Activated CD8-positive, alpha-beta T cell treated with anti-CD3 and anti-CD28 coated beads, Interleukin-2, amount 10 ng/mL, durations not matched to agents 7 days and 5 days (primary cell): Measurements from ENCODE around the gene GNG13. TPM values are rescaled to one million over a fixed set of nuclear protein-coding genes. Genes with fewer than 3 reads are reported as not detected.

Experiments used
- ATAC-seq: fragments of 150-1000 bp; cut with Tn5 transposase; one replicate; pipeline ENCODE4 v1.10.0; 2021; ENCODE audit warnings: moderate library complexity
- CTCF ChIA-PET: fragments of 350-600 bp; sonication (Branson Sonifier 250); formaldehyde crosslinking; loops from one replicate; lab custom pipeline; 2021; ENCODE audit warnings: antibody characterized with exemption; lab: Charles Lee
- POLR2A ChIA-PET: fragments of 350-600 bp; sonication (Branson Sonifier 250); formaldehyde crosslinking; loops from one replicate; lab custom pipeline; 2021; ENCODE audit warnings: antibody characterized with exemption; lab: Charles Lee
- DNase-seq: peaks from one replicate; pipeline ENCODE4 v3.0.0-alpha.2; 2020
- H3K27ac Mint-ChIP-seq: one replicate; pipeline ENCODE4 v1.8.0; 2021; ENCODE audit warnings: mild to moderate bottlenecking, mixed read lengths
- H3K27me3 Mint-ChIP-seq: one replicate; pipeline ENCODE4 v1.8.0; 2021; ENCODE audit warnings: low read depth, mixed read lengths
- H3K36me3 Mint-ChIP-seq: one replicate; pipeline ENCODE4 v1.8.0; 2021; ENCODE audit warnings: low read depth, mixed read lengths
- H3K4me1 Mint-ChIP-seq: one replicate; pipeline ENCODE4 v1.8.0; 2021; ENCODE audit warnings: low read depth, mixed read lengths
- H3K4me3 Mint-ChIP-seq: one replicate; pipeline ENCODE4 v1.8.0; 2021; ENCODE audit warnings: mild to moderate bottlenecking, mixed read lengths
- H3K9me3 Mint-ChIP-seq: one replicate; pipeline ENCODE4 v1.8.0; 2022; ENCODE audit warnings: mixed read lengths; ENCODE audit not compliant: insufficient read depth
- total RNA-seq, 2 experiments: library from RNA; stranded (reverse); gene quantifications; one replicate each; pipeline ENCODE4 v1.2.3, GENCODE V29; 2021

The GNG13 gene
- total RNA-seq, 2 experiments from 2014 or later, result not detected

DNA sequence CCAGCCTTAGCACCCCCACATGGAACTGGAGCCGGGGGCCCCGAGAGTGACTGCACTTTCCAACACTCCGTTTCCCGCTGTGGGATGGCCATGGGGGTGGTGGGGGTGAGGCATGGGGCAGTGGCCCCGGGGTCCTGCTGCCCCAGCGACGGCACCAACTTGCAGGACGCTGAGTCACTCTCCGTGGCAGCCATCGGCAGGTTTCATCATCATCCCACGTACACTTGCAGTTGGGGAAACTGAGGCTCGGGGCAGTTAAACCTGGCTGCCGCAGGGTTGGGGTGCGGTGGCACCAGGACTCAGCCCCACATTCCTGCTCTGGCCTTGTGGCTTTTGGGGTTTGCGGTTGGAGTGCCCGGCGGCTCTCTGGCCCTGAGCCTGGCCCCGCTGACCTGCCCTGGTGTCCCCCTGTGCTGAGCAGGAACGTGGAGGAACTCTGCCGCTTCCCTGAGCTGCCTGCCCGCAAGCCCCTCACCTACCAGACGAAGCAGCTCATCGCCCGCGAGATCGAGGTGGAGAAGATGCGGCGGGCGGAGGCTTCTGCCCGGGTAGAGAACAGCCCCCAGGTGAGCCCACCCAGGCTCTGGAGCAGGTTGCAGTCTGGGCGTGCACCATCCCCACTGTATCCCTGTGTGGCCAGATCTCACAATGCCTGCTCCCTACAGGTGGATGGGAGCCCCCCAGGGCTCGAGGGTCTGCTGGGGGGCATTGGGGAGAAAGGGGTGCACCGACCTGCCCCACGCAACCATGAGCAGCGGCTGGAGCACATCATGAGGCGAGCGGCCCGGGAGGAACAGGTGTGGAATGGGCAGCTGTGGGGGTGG lies 4.0 kb downstream of the GNG13 start:
- H3K4me3 Mint-ChIP-seq, result no peak overlapping the region
- peaks cover 8% of the 10 kb centered on the region for H3K4me1 Mint-ChIP-seq
- no peaks in the 10 kb centered on the region for H3K27me3 Mint-ChIP-seq
- no peak overlapping the region for H3K27ac Mint-ChIP-seq
- DNase-seq (no peak), ATAC-seq (no peak)
- ChIA-PET POLR2A (no interaction called here), CTCF (no interaction called here)
- H3K9me3 Mint-ChIP-seq, result no peaks in the 10 kb centered on the region
- H3K36me3 Mint-ChIP-seq, result peaks cover 22% of the 10 kb centered on the region

DNA sequence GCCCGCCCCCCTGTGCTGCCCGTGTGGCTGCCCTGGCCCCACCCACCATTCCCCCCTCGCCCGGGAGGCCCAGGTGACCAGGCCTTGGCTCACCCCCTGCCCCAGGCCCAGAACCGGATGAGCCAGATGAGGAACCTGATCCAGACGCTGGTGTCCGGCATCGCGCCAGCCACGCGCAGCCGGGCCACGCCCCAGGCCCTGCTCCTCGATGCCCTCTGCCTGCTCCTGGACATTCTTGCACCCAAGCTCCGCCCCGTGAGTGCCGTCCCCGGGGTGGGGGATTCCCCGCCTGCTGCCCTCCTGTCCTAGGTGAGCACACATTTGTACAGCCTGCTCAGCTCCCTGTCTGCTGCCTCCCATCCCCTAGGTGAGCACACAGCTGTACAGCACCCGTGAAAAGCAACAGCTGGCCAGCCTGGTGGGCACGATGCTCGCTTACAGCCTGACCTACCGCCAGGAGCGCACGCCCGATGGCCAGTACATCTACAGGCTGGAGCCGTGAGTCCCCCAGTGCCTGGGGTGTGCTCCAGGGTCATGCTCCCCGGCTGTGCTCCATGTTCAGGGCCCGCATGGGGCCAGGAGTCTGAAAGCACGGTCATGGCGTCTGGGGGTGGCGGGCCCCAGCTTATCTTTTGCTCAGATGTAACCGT lies 4.8 kb downstream of the GNG13 start:
- H3K36me3 Mint-ChIP-seq, result peaks cover 28% of the 10 kb centered on the region
- no peak overlapping the region for H3K27ac Mint-ChIP-seq
- DNase-seq (no peak), ATAC-seq (no peak)
- no peaks in the 10 kb centered on the region for H3K27me3 Mint-ChIP-seq
- ChIA-PET CTCF (no interaction called here), POLR2A (no interaction called here)
- H3K4me1 Mint-ChIP-seq, result peaks cover 10% of the 10 kb centered on the region
- H3K4me3 Mint-ChIP-seq, result no peak overlapping the region
- H3K9me3 Mint-ChIP-seq, result no peaks in the 10 kb centered on the region

DNA sequence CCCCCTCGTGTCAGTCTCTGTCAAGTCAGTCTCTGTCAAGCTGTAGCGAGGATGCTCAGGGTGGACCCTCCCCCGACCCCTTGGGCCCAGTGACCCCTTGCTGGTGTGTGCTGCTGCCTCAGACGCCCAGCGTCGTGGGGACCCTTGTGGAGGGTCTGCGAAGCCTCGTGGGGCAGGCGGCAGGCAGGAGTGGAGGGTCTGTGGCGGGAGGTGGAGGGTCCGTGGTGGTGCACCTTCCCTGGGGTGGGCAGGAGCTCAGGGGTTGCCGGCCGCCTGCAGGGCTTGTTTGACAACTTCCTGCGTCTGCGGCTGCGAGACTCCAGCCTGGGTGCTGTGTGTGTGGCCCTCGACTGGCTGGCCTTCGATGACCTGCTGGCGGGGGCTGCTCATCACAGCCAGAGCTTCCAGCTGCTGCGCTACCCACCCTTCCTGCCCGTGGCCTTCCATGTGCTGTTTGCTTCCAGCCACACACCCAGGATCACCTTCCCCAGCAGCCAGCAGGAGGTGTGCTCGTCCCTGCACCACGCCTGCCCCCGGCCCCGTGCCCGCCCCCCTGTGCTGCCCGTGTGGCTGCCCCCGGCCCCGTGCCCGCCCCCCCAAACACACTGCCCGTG lies 5.6 kb downstream of the GNG13 start:
- H3K36me3 Mint-ChIP-seq, result peaks cover 28% of the 10 kb centered on the region
- H3K4me3 Mint-ChIP-seq, result no peak overlapping the region
- H3K27me3 Mint-ChIP-seq, result no peaks in the 10 kb centered on the region
- no peaks in the 10 kb centered on the region for H3K9me3 Mint-ChIP-seq
- POLR2A ChIA-PET, result interaction anchor here (1.4 kb wide), 1 partner anchor 11 kb away, joined by 3 read pairs; no protein-coding TSS in a partner anchor
- ATAC-seq, result no peak
- CTCF ChIA-PET, result no interaction called here
- H3K27ac Mint-ChIP-seq, result no peak overlapping the region
- DNase-seq, result no peak
- peaks cover 13% of the 10 kb centered on the region for H3K4me1 Mint-ChIP-seq

DNA sequence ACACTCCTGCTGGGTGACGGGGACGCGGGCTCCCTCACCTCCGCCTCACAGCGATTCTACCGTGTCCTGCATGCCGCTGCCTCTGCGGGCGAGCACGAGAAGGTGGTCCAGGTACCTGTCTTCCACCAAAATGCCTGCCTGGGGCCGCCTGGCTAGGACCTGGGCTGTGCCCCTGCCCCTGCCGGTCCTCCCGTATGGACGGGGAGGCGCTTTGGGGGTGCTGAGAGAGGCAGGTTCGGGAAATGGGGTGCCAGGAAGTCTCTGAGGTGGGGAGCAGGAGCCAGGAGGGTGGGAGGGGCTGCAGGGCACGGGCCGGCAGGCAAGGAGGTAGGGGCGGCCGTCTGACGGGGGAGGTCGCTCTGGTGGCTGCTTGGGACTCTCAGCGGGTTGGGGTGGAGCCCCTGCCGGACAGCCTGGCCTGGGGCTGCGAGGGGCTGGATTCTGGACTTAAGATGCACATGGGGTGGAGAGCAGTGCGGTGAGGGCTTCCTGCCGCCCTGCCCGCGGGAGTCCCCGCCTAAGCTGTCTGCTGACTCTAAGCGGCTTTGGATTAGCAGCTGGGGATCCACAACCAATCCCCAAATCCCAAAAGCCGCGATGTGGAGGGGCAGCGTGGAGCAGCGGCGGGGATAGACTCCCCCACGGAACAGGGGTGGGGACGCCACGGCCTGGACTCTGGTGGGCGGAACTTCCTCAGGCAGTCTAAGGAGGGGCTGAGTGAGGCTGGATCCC lies 6.3 kb downstream of the GNG13 start:
- ATAC-seq (no peak), DNase-seq (no peak)
- Mint-ChIP-seq H3K9me3 (no peaks in the 10 kb centered on the region), H3K4me3 (no peak overlapping the region), H3K27ac (no peak overlapping the region), H3K4me1 (peaks cover 16% of the 10 kb centered on the region), H3K27me3 (no peaks in the 10 kb centered on the region), H3K36me3 (peaks cover 28% of the 10 kb centered on the region)
- ChIA-PET CTCF (no interaction called here), POLR2A (interaction anchor here (1.4 kb wide), 1 partner anchor 11 kb away, joined by 3 read pairs; no protein-coding TSS in a partner anchor)

DNA sequence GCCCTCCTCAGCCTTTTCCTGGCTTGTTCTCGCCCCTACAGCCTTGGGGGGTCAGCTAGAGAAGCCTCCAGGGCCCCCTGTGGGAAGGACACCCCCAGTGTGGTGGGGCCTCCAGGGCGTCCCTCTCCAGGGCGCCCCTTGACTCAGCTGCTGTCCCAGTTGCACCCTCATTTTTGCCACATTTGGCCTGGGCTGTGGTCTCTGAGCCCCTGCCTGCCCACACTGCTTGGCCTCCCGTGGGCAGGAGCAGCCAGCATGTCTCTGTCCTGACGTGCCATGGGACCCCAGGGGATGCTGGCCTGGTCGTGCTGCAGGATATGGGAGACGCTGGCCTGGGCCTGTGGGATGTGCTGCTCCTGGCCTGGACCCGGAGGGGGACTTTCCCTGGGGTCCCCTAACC lies 7.1 kb downstream of the GNG13 start:
- no peak for DNase-seq
- Mint-ChIP-seq H3K4me3 (no peak overlapping the region), H3K36me3 (peaks cover 27% of the 10 kb centered on the region), H3K9me3 (no peaks in the 10 kb centered on the region), H3K27me3 (no peaks in the 10 kb centered on the region), H3K27ac (no peak overlapping the region), H3K4me1 (peaks cover 11% of the 10 kb centered on the region)
- ATAC-seq, result no peak
- CTCF ChIA-PET, result no interaction called here
- POLR2A ChIA-PET, result no interaction called here

DNA sequence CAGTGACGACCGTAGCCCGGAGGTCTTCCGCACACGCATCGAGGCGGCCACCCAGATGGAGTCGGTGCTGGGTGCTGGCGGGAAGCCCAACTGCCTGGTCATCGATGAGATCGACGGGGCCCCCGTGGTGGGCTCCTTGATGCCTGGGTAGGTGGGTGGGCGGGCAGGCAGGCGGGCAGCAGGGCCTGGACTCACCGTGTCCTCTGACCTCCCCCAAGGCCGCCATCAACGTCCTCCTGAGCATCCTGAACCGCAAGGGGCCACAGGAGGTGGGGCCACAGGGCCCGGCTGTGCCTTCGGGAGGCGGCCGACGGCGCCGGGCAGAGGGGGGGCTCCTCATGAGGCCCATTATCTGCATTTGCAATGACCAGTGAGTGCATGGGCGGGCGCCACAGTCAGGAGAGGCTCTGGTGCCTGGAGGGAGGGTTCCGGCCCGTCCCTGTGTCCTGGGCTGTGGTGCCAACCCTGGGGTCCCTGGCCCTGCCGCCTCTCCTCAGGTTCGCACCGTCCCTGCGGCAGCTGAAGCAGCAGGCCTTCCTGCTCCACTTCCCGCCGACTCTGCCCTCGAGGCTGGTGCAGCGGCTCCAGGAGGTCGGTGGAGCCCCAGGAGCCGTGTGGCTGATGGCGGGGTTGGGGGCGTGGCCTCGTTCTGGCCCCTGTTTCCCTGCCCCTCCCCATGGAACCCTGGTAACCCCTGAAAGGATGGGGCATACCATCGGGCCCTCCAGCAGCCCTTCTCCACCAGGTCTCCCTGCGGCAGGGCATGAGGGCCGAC lies 8.1 kb downstream of the GNG13 start:
- no peaks in the 10 kb centered on the region for H3K9me3 Mint-ChIP-seq

DNA sequence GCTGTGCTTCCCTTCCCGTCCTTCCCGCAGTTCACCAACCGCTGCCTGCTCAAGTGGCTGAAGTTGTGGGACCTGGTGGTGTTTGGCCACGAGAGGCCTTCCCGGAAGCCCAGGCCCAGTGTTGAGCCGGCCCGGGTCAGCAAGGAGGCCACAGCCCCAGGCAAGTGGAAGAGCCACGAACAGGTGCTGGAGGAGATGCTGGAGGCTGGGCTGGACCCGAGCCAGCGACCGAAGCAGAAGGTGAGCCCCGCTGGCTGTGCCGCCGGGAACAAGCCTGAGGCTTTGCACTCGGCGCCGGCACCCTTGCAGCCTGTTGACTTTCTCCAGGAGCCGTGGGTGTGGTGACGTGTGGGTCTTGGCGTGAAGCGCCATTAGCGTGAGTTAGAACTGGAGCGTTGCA lies 9.4 kb downstream of the GNG13 start:
- Mint-ChIP-seq H3K27ac (no peak overlapping the region), H3K4me3 (no peak overlapping the region), H3K9me3 (no peaks in the 10 kb centered on the region), H3K4me1 (peaks cover 21% of the 10 kb centered on the region), H3K27me3 (no peaks in the 10 kb centered on the region), H3K36me3 (peaks cover 13% of the 10 kb centered on the region)
- DNase-seq, result no peak
- ChIA-PET POLR2A (no interaction called here), CTCF (no interaction called here)
- no peak for ATAC-seq

More for the DNA sequence above, 8.1 kb downstream of the GNG13 start:
- ChIA-PET POLR2A (no interaction called here), CTCF (no interaction called here)
- Mint-ChIP-seq H3K27ac (no peak overlapping the region), H3K4me1 (peaks cover 14% of the 10 kb centered on the region), H3K36me3 (peaks cover 20% of the 10 kb centered on the region), H3K4me3 (no peak overlapping the region), H3K27me3 (no peaks in the 10 kb centered on the region)
- no peak for DNase-seq
- no peak for ATAC-seq

DNA sequence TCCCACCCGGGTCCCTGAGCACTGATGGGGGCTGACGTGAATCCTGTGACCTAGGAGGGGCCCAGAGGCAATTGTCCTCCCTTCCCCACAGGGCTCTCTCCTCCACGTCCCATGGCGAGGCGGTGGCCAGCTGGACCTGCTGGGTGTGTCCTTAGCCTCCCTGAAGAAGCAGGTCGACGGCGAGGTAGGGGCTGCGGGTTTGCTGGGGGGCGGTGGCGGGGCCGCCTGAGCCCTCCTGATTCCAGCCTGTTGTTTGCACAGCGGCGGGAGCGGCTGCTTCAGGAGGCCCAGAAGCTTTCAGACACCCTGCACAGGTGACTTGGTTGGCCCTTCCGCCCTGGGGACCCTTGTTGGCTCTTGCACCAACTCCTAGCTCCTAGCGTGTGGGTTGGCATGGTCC lies 10.4 kb downstream of the GNG13 start:
- H3K4me1 Mint-ChIP-seq, result peaks cover 20% of the 10 kb centered on the region
- no peaks in the 10 kb centered on the region for H3K9me3 Mint-ChIP-seq
- ChIA-PET POLR2A (interaction anchor here (0.7 kb wide), 1 partner anchor 17 kb away, joined by 3 read pairs; no protein-coding TSS in a partner anchor), CTCF (interaction anchor here (1.1 kb wide), 1 partner anchor 78 kb away, joined by 3 read pairs; no protein-coding TSS in a partner anchor)
- H3K4me3 Mint-ChIP-seq, result peak overlapping the region; percentile 79
- H3K27ac Mint-ChIP-seq, result peak overlapping the region; percentile 25
- no peak for DNase-seq
- H3K27me3 Mint-ChIP-seq, result no peaks in the 10 kb centered on the region
- H3K36me3 Mint-ChIP-seq, result peaks cover 15% of the 10 kb centered on the region
- no peak for ATAC-seq

DNA sequence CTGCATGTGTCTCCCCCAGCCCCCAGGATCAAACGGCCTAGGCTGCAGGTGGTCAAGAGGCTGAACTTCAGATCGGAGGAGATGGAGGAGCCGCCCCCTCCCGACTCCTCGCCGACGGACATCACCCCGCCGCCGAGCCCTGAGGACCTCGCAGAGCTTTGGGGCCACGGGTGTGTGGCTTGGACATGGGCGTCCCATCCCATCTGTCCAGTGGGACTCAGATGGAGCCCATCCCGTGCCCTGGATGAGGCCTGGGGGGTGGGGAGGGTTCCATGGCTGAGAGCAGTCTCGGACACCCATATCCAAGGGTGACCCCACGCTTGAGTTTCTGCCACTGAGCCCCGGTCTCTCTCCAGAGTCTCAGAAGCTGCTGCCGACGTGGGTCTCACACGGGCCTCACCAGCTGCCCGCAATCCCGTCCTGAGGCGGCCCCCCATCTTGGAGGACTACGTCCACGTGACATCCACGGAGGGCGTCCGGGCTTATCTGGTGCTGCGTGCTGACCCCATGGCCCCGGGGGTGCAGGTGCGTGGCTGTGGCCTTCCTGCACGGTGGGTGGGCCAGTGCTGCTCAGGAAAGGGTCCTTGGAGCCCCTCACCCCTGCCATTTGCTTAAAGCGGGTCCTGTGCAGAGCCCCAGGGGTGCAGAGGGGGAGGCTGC lies 11.2 kb downstream of the GNG13 start:
- Mint-ChIP-seq H3K4me3 (peak overlapping the region; percentile 79), H3K4me1 (peaks cover 23% of the 10 kb centered on the region), H3K36me3 (peaks cover 17% of the 10 kb centered on the region), H3K9me3 (no peaks in the 10 kb centered on the region), H3K27ac (no peak overlapping the region), H3K27me3 (no peaks in the 10 kb centered on the region)
- CTCF ChIA-PET, result interaction anchor here (1.2 kb wide), 1 partner anchor 74 kb away, joined by 3 read pairs; no protein-coding TSS in a partner anchor
- ATAC-seq (no peak), DNase-seq (no peak)
- POLR2A ChIA-PET, result interaction anchor here (0.7 kb wide), 1 partner anchor 18 kb away, joined by 3 read pairs; no protein-coding TSS in a partner anchor

DNA sequence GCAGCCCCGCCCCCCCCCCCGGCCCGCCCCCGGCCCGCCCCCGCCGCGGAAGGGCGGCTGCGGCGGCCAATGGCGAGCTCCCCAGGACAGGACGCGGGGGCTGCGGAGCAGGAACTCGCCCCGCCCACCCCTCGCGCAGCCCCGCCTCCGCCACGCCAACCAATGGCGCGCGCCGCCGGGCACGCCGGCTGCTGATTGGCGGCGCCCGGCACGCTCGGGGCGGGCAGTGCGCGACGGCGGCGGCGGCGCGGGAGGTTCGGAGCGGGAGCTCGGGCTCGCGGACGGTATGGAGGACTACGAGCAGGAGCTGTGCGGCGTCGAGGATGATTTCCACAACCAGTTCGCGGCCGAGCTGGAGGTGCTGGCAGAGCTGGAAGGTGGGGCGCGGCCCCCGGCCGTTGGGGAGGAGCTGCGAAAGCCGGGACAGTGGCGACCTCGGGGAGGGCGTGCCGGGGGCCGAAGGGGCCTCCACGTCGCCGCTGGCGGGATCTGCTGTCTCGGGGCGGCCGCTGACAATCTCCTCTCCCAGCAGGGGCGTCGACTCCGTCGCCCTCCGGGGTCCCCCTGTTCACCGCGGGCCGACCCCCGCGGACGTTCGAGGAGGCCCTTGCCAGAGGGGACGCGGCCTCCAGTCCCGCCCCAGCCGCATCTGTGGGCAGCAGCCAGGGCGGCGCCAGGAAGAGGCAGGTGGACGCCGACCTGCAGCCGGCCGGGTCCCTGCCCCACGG lies 12.0 kb downstream of the GNG13 start, which contains the start of gene CHTF18:
Gene CHTF18 (plus strand): TSS at position 222 of the 728 bp plus-strand sequence. CDS start 65 bp downstream, at position 287.
- Mint-ChIP-seq H3K9me3 (no peaks in the 10 kb centered on the region), H3K27me3 (no peaks in the 10 kb centered on the region), H3K4me1 (peaks cover 23% of the 10 kb centered on the region), H3K4me3 (peak within 1 kb of the TSS; percentile 90), H3K27ac (peak within 1 kb of the TSS; percentile 85), H3K36me3 (peaks cover 17% of the 10 kb centered on the region)
- ChIA-PET POLR2A (no interaction called here), CTCF (interaction anchor here (0.7 to 7.0 kb wide), 3 partner anchors 60 to 77 kb away, joined by 3 to 51 read pairs (median 3); no protein-coding TSS in a partner anchor)
- peak; percentile 94 for DNase-seq
- ATAC-seq, result peak; percentile 94
